Measurements from ENCODE around the gene TIMM13. TPM values are rescaled to one million over a fixed set of nuclear protein-coding genes. Genes with fewer than 3 reads are reported as not detected.
"Not testable (repeated sequence)": the region's sequence is repeated elsewhere in the genome, so short reads cannot be mapped to it uniquely, and the experiment has no call there.

Gene TIMM13
- total RNA-seq, 1 donor from 2014 or later: 132 TPM

- H3K27me3 Mint-ChIP-seq: no peaks in the 10 kb centered on the region
- H3K9me3 Mint-ChIP-seq: no peaks in the 10 kb centered on the region
- no peak overlapping the region for H3K27ac Mint-ChIP-seq
- no peak for TF ChIP-seq CTCF (conservative IDR thresholded peaks at IDR 0.05)
- H3K36me3 Mint-ChIP-seq: peaks cover 4% of the 10 kb centered on the region
- no peak overlapping the region for H3K4me3 Mint-ChIP-seq
- H3K4me1 Mint-ChIP-seq (ENCODE audit: unreplicated experiment): peaks cover 7% of the 10 kb centered on the region
- no peak for DNase-seq (ENCODE audit: extremely low spot score, unreplicated experiment)
These were observed 4.1 kb downstream of the TIMM13 start for GRCh38 chr19:2423071-2423914.

GRCh38 chr19:2421581-2422306 lies 5.6 kb downstream of the TIMM13 start:
- no peak for TF ChIP-seq CTCF (conservative IDR thresholded peaks at IDR 0.05)
- Mint-ChIP-seq H3K4me3 (no peak overlapping the region), H3K9me3 (no peaks in the 10 kb centered on the region), H3K36me3 (peaks cover 4% of the 10 kb centered on the region), H3K27me3 (no peaks in the 10 kb centered on the region), H3K4me1 (ENCODE audit: unreplicated experiment) (no peaks in the 10 kb centered on the region), H3K27ac (no peak overlapping the region)
- DNase-seq (ENCODE audit: extremely low spot score, unreplicated experiment): no peak

- no peak overlapping the region for H3K27ac Mint-ChIP-seq
- no peaks in the 10 kb centered on the region for H3K27me3 Mint-ChIP-seq
- H3K4me3 Mint-ChIP-seq: no peak overlapping the region
- TF ChIP-seq CTCF (conservative IDR thresholded peaks at IDR 0.05): no peak
- no peaks in the 10 kb centered on the region for H3K4me1 Mint-ChIP-seq (ENCODE audit: unreplicated experiment)
- H3K9me3 Mint-ChIP-seq: no peaks in the 10 kb centered on the region
- peaks cover 4% of the 10 kb centered on the region for H3K36me3 Mint-ChIP-seq
- DNase-seq (ENCODE audit: extremely low spot score, unreplicated experiment): no peak
These were observed 6.9 kb downstream of the TIMM13 start for GRCh38 chr19:2420490-2420889.

GRCh38 chr19:2419754-2420153 lies 7.6 kb downstream of the TIMM13 start:
- Mint-ChIP-seq H3K4me1 (ENCODE audit: unreplicated experiment) (no peaks in the 10 kb centered on the region), H3K36me3 (peaks cover 4% of the 10 kb centered on the region), H3K4me3 (no peak overlapping the region), H3K9me3 (no peaks in the 10 kb centered on the region), H3K27me3 (no peaks in the 10 kb centered on the region), H3K27ac (no peak overlapping the region)
- no peak for TF ChIP-seq CTCF (conservative IDR thresholded peaks at IDR 0.05)
- DNase-seq (ENCODE audit: extremely low spot score, unreplicated experiment): no peak

GRCh38 chr19:2417881-2418406 lies 9.4 kb downstream of the TIMM13 start:
- H3K4me3 Mint-ChIP-seq: no peak overlapping the region
- no peaks in the 10 kb centered on the region for H3K27me3 Mint-ChIP-seq
- no peak overlapping the region for H3K27ac Mint-ChIP-seq
- DNase-seq (ENCODE audit: extremely low spot score, unreplicated experiment): no peak
- H3K36me3 Mint-ChIP-seq: peaks cover 4% of the 10 kb centered on the region
- H3K9me3 Mint-ChIP-seq: no peaks in the 10 kb centered on the region
- H3K4me1 Mint-ChIP-seq (ENCODE audit: unreplicated experiment): no peaks in the 10 kb centered on the region
- TF ChIP-seq CTCF (conservative IDR thresholded peaks at IDR 0.05): no peak

GRCh38 chr19:2417436-2417835 lies 9.9 kb downstream of the TIMM13 start:
- not testable (repeated sequence) for H3K4me1 Mint-ChIP-seq (ENCODE audit: unreplicated experiment); DNase-seq (ENCODE audit: extremely low spot score, unreplicated experiment); H3K9me3 Mint-ChIP-seq; H3K27ac Mint-ChIP-seq; H3K36me3 Mint-ChIP-seq; H3K4me3 Mint-ChIP-seq; H3K27me3 Mint-ChIP-seq
